VCaP (cell line): ENCODE data around the gene STK39.

ENCODE experiments used
- H3K27ac ChIP-seq: fragments of 450-650 bp; 2 replicates; pipeline ENCODE4 v1.5.1; 2017
- CTCF ChIP-seq: fragments of 450-650 bp; conservative IDR thresholded peaks from 2 replicates; pipeline ENCODE4 v1.5.1; 2017; ENCODE audit warnings: mild to moderate bottlenecking, moderate library complexity

STK39 gene

GRCh38 chr2:167937403-167937802 lies 310.0 kb downstream of the STK39 start:
- no peak overlapping the region for H3K27ac ChIP-seq
- no peak for TF ChIP-seq CTCF

GRCh38 chr2:167935803-167936110 lies 311.6 kb downstream of the STK39 start:
- no peak overlapping the region for H3K27ac ChIP-seq
- TF ChIP-seq CTCF = no peak

GRCh38 chr2:167933097-167933814 lies 314.1 kb downstream of the STK39 start:
- TF ChIP-seq CTCF = no peak
- no peak overlapping the region for H3K27ac ChIP-seq

- no peak for TF ChIP-seq CTCF
- no peak overlapping the region for H3K27ac ChIP-seq
Measured at GRCh38 chr2:167932123-167932693, 315.2 kb downstream of the STK39 start.

- TF ChIP-seq CTCF = no peak
- H3K27ac ChIP-seq = no peak overlapping the region
Measured at GRCh38 chr2:167929484-167929883, 317.9 kb downstream of the STK39 start.

- TF ChIP-seq CTCF = no peak
- H3K27ac ChIP-seq = no peak overlapping the region
Measured at GRCh38 chr2:167928434-167928833, 319.0 kb downstream of the STK39 start.

- TF ChIP-seq CTCF = no peak
- no peak overlapping the region for H3K27ac ChIP-seq
Measured at GRCh38 chr2:167925758-167926157, 321.6 kb downstream of the STK39 start.
